Lower leg skin (tissue), 3 donors: ENCODE measurements around the gene ZBTB20.

Experiments
- POLR2A ChIP-seq, 2 donors: fragments of 450-650 bp; IDR thresholded peaks; one replicate each; pipeline ENCODE4 v1.6.1; 2016 to 2017; ENCODE audit warnings: antibody characterized with exemption in 2 of 2, mild to moderate bottlenecking in 1 of 2, moderate library complexity in 1 of 2
- TF ChIP-seq, protein P1 (sequence below), 3 donors: fragments of 450-650 bp; IDR thresholded peaks; one replicate each; pipeline ENCODE4 v1.5.1; 2016; ENCODE audit warnings: antibody characterized with exemption in 3 of 3, mild to moderate bottlenecking in 3 of 3, moderate library complexity in 2 of 3

GRCh38 chr3:114466816-114467215, 680.3 kb downstream of the ZBTB20 start:
- TF ChIP-seq, protein P1, sequence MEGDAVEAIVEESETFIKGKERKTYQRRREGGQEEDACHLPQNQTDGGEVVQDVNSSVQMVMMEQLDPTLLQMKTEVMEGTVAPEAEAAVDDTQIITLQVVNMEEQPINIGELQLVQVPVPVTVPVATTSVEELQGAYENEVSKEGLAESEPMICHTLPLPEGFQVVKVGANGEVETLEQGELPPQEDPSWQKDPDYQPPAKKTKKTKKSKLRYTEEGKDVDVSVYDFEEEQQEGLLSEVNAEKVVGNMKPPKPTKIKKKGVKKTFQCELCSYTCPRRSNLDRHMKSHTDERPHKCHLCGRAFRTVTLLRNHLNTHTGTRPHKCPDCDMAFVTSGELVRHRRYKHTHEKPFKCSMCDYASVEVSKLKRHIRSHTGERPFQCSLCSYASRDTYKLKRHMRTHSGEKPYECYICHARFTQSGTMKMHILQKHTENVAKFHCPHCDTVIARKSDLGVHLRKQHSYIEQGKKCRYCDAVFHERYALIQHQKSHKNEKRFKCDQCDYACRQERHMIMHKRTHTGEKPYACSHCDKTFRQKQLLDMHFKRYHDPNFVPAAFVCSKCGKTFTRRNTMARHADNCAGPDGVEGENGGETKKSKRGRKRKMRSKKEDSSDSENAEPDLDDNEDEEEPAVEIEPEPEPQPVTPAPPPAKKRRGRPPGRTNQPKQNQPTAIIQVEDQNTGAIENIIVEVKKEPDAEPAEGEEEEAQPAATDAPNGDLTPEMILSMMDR (IDR thresholded peaks at IDR 0.05), result no peak
- TF ChIP-seq POLR2A (IDR thresholded peaks at IDR 0.05), result no peak
